A549 (cell line): ENCODE data around the gene FAM20B. TPM values are rescaled to one million over a fixed set of nuclear protein-coding genes. Genes with fewer than 3 reads are reported as not detected.
A peak's percentile ranks its signal among the peaks of the same experiment; 100 is the strongest.

ENCODE experiments used
- ATAC-seq, 2 experiments: fragments of 200-7000 bp in 1 of 2; fragments of >200 bp in 1 of 2; cut with Nextera tagmentation in 1 of 2; cut with Tn5 transposase in 1 of 2; 3 replicates each; pipeline versions ENCODE4 v1.8.0 to v1.9.1; 2018 to 2020; ENCODE audit warnings: mild to moderate bottlenecking in 1 of 2, moderate library complexity in 1 of 2
- CTCF ChIA-PET: fragments of 300-600 bp; sonication (Branson Sonifier 250); formaldehyde crosslinking; extraction: SDS; loops from one replicate; lab custom pipeline; 2021; ENCODE audit warnings: antibody characterized with exemption, inconsistent platforms; lab: Yijun Ruan, JAX
- POLR2A ChIA-PET: fragments of 350-600 bp; formaldehyde crosslinking; extraction: SDS; loops from one replicate; lab custom pipeline; 2021; ENCODE audit warnings: antibody characterized with exemption, inconsistent platforms; lab: Yijun Ruan, JAX
- DNase-seq, 2 experiments: peaks; one replicate each; pipeline versions ENCODE4 v3.0.0 to v3.0.0-alpha.2; 2011 to 2016; ENCODE audit warnings: low read depth in 1 of 2, low spot score in 1 of 2
- FAIRE-seq: peaks from 2 replicates; lab custom pipeline; 2011; peaks lifted over from hg19 to GRCh38; lab: Jason Lieb, UNC
- H3K27ac ChIP-seq, 2 experiments: fragments of >200 bp; sonication (Bioruptor Twin); formaldehyde crosslinking; 3 replicates each; pipeline ENCODE4 v1.5.1; 2016 to 2017
- H3K4me1 ChIP-seq: fragments of >200 bp; sonication (Bioruptor Twin); formaldehyde crosslinking; 3 replicates; pipeline ENCODE4 v1.6.1; 2016
- H3K4me2 ChIP-seq: fragments of >200 bp; sonication (Bioruptor Twin); formaldehyde crosslinking; 3 replicates; pipeline ENCODE4 v1.6.1; 2016
- H3K4me3 ChIP-seq: fragments of >200 bp; sonication (Bioruptor Twin); formaldehyde crosslinking; 3 replicates; pipeline ENCODE4 v1.5.1; 2016
- H3K9me3 ChIP-seq: fragments of >200 bp; sonication (Bioruptor Twin); formaldehyde crosslinking; 3 replicates; pipeline ENCODE4 v1.6.1; 2016
- BCL3 ChIP-seq: fragments of >200 bp; sonication (Bioruptor Twin); formaldehyde crosslinking; IDR thresholded peaks from 3 replicates; pipeline ENCODE4 v1.6.1; 2016
- CBX2 ChIP-seq: fragments of 200-600 bp; sonication (generic); IDR thresholded peaks from 2 replicates; pipeline ENCODE4 v1.6.1; 2016; ENCODE audit warnings: low read depth, mild to moderate bottlenecking, borderline replicate concordance
- CEBPB ChIP-seq, 2 experiments: fragments of >200 bp in 1 of 2; sonication (Bioruptor Twin) in 1 of 2; formaldehyde crosslinking in 1 of 2; IDR thresholded peaks; 2 replicates each; pipeline ENCODE4 v1.6.1; 2012 to 2016
- CHD2 ChIP-seq: fragments of 150-350 bp; IDR thresholded peaks from 2 replicates; pipeline ENCODE4 v1.6.1; 2014; ENCODE audit warnings: low read length; ENCODE audit not compliant: partially characterized antibody
- CTCF ChIP-seq: fragments of >200 bp; sonication (Bioruptor Twin); formaldehyde crosslinking; IDR thresholded peaks from 3 replicates; pipeline ENCODE4 v1.5.1; 2016
- EHF ChIP-seq: fragments of 250-450 bp; sonication (Bioruptor Pico); IDR thresholded peaks from 2 replicates; pipeline ENCODE4 v1.5.0; 2020; ENCODE audit warnings: mild to moderate bottlenecking
- EHMT2 ChIP-seq: fragments of 200-600 bp; sonication (generic); IDR thresholded peaks from 2 replicates; pipeline ENCODE4 v1.6.1; 2016; ENCODE audit warnings: antibody characterized with exemption, low read depth, mild to moderate bottlenecking, moderate library complexity
- ELK1 ChIP-seq: fragments of 150-350 bp; IDR thresholded peaks from 2 replicates; pipeline ENCODE4 v1.6.1; 2014; ENCODE audit warnings: low read depth, mild to moderate bottlenecking, low read length
- EP300 ChIP-seq, 2 experiments: fragments of >200 bp; sonication (Bioruptor Twin); formaldehyde crosslinking; IDR thresholded peaks; 2 replicates in 1 of 2; 3 replicates in 1 of 2; pipeline ENCODE4 v1.6.1; 2016 to 2017
- ESRRA ChIP-seq: fragments of 150-350 bp; IDR thresholded peaks from 2 replicates; pipeline ENCODE4 v1.6.1; 2014; ENCODE audit warnings: mild to moderate bottlenecking, low read length, borderline replicate concordance
- FOSL2 ChIP-seq, 2 experiments: fragments of 450-650 bp in 1 of 2; fragments of >200 bp in 1 of 2; sonication (Bioruptor Twin) in 1 of 2; formaldehyde crosslinking; IDR thresholded peaks; 2 replicates each; pipeline versions ENCODE4 v1.5.0 to v1.6.1; 2016 to 2020; ENCODE audit warnings: mild to moderate bottlenecking in 1 of 2, moderate library complexity in 1 of 2
- FOXS1 ChIP-seq: fragments of 250-450 bp; sonication (Bioruptor Pico); IDR thresholded peaks from 2 replicates; pipeline ENCODE4 v1.5.0; 2020; ENCODE audit warnings: mild to moderate bottlenecking, moderate library complexity
- GATA3 ChIP-seq: IDR thresholded peaks from 2 replicates; pipeline ENCODE4 v1.6.1; 2012; ENCODE audit warnings: borderline replicate concordance
- HDAC2 ChIP-seq: fragments of 200-600 bp; sonication (generic); IDR thresholded peaks from 2 replicates; pipeline ENCODE4 v1.6.1; 2016
- HEYL ChIP-seq: fragments of 250-450 bp; sonication (Bioruptor Pico); IDR thresholded peaks from 2 replicates; pipeline ENCODE4 v1.8.0; 2021; ENCODE audit warnings: mild to moderate bottlenecking, moderate library complexity
- HOXB13 ChIP-seq: fragments of 250-450 bp; sonication (Bioruptor Pico); IDR thresholded peaks from 2 replicates; pipeline ENCODE4 v1.5.0; 2020; ENCODE audit warnings: low read depth, mild to moderate bottlenecking, moderate library complexity
- HOXB5 ChIP-seq: fragments of 250-450 bp; sonication (Bioruptor Pico); IDR thresholded peaks from 2 replicates; pipeline ENCODE4 v1.5.0; 2020; ENCODE audit warnings: mild to moderate bottlenecking, moderate library complexity
- JUN ChIP-seq, 2 experiments: fragments of >200 bp; sonication (Bioruptor Twin); formaldehyde crosslinking; IDR thresholded peaks; 2 replicates in 1 of 2; 3 replicates in 1 of 2; pipeline ENCODE4 v1.6.1; 2016 to 2017
- KDM1A ChIP-seq: fragments of 200-600 bp; sonication (generic); IDR thresholded peaks from 2 replicates; pipeline ENCODE4 v1.6.1; 2016; ENCODE audit warnings: low read depth, mild to moderate bottlenecking
- KDM5A ChIP-seq: fragments of 200-600 bp; sonication (generic); IDR thresholded peaks from 2 replicates; pipeline ENCODE4 v1.6.1; 2016; ENCODE audit warnings: antibody characterized with exemption, mild to moderate bottlenecking
- MAX ChIP-seq: IDR thresholded peaks from 2 replicates; pipeline ENCODE4 v1.6.1; 2012
- MAZ ChIP-seq: fragments of 150-350 bp; IDR thresholded peaks from 2 replicates; pipeline ENCODE4 v1.6.1; 2014; ENCODE audit warnings: antibody characterized with exemption, low read depth, low read length, borderline replicate concordance
- NFE2L2 ChIP-seq: fragments of 150-350 bp; conservative IDR thresholded peaks from 2 replicates; pipeline ENCODE4 v1.6.1; 2014; ENCODE audit warnings: low read length
- NR3C1 ChIP-seq: fragments of >200 bp; sonication (Bioruptor Twin); formaldehyde crosslinking; IDR thresholded peaks from 3 replicates; pipeline ENCODE4 v1.6.1; 2017
- PHF8 ChIP-seq: fragments of 200-600 bp; sonication (generic); IDR thresholded peaks from 2 replicates; pipeline ENCODE4 v1.6.1; 2016; ENCODE audit warnings: low read depth, mild to moderate bottlenecking, antibody characterized with exemption, moderate library complexity, borderline replicate concordance
- POLR2AphosphoS2 ChIP-seq: conservative IDR thresholded peaks from 2 replicates; pipeline ENCODE4 v1.6.1; 2012; ENCODE audit warnings: low read length, improper control_type of control experiment, inconsistent platforms
- RARB ChIP-seq: fragments of 250-450 bp; sonication (Bioruptor Pico); IDR thresholded peaks from 2 replicates; pipeline ENCODE4 v1.8.0; 2021; ENCODE audit warnings: mild to moderate bottlenecking, moderate library complexity
- RCOR1 ChIP-seq: fragments of 150-350 bp; IDR thresholded peaks from 2 replicates; pipeline ENCODE4 v1.6.1; 2014; ENCODE audit warnings: antibody characterized with exemption, low read length, low read depth
- REST ChIP-seq: fragments of 200-600 bp; sonication (generic); IDR thresholded peaks from 2 replicates; pipeline ENCODE4 v1.6.1; 2016; ENCODE audit warnings: antibody characterized with exemption, mild to moderate bottlenecking, moderate library complexity
- SMC3 ChIP-seq: fragments of >200 bp; sonication (Bioruptor Twin); formaldehyde crosslinking; IDR thresholded peaks from 3 replicates; pipeline ENCODE4 v1.6.1; 2018; ENCODE audit warnings: inconsistent platforms
- TFCP2L1 ChIP-seq: fragments of 250-450 bp; sonication (Bioruptor Pico); IDR thresholded peaks from 2 replicates; pipeline ENCODE4 v1.5.0; 2021; ENCODE audit warnings: mild to moderate bottlenecking
- ZFP36 ChIP-seq: fragments of 450-650 bp; IDR thresholded peaks from 2 replicates; pipeline ENCODE4 v1.6.1; 2014; ENCODE audit warnings: borderline replicate concordance; ENCODE audit not compliant: partially characterized antibody
- ZSCAN20 ChIP-seq: fragments of 250-450 bp; sonication (Bioruptor Pico); IDR thresholded peaks from 2 replicates; pipeline ENCODE4 v1.8.0; 2022; ENCODE audit warnings: mild to moderate bottlenecking, moderate library complexity
- WGBS: methylation state at CpG from one replicate; pipeline ENCODE4 v1.1.6; 2017; ENCODE audit errors: missing lambda C conversion rate; 5-methylcytosine and 5-hydroxymethylcytosine counted together
- polyA plus RNA-seq, 4 experiments: library from polyadenylated mRNA; depleted of rRNA in 3 of 4; stranded (reverse); fragments of >200 nt; fragmentation: RNase III in 1 of 4; extraction: RNeasy Plus Mini Kit Qiagen cat#74134 plus additional on column Dnase treatment in 1 of 4; gene quantifications; 2 replicates in 3 of 4; 3 replicates in 1 of 4; pipeline ENCODE4 v1.2.3, GENCODE V29; 2011 to 2017

The FAM20B gene
- polyA plus RNA-seq, 2 of the 4 experiments (the other 2 are of a cell fraction): 24.2 to 35.3 TPM

- 71% methylated on average over 8 of the region's 8 CpGs for WGBS
- Histone ChIP-seq H3K27ac (peak overlapping the region; percentile 81 to 91), H3K9me3 (peaks cover 6% of the 10 kb centered on the region; the same call in 2 of the 3 replicates), H3K4me2 (peak overlapping the region; percentile 60), H3K4me1 (peaks cover 43% of the 10 kb centered on the region), H3K4me3 (no peak overlapping the region)
- no peak for FAIRE-seq
- peak; percentile 38 to 62; a peak in 4 of 6 replicates for ATAC-seq
- CTCF ChIA-PET: interaction anchor here (1.3 to 3.7 kb wide), 3 partner anchors 17 to 58 kb away, joined by 3 to 16 read pairs (median 3); no protein-coding TSS in a partner anchor
- POLR2A ChIA-PET: no interaction called here
- peak in 1 of 2 experiments; percentile 61 for DNase-seq
- TF ChIP-seq PHF8: no peak
- no peak for TF ChIP-seq MAZ
- TF ChIP-seq JUN (IDR thresholded peaks at IDR 0.05): no peak
- TF ChIP-seq SMC3: no peak
- no peak for TF ChIP-seq POLR2AphosphoS2
- TF ChIP-seq ELK1: no peak
- TF ChIP-seq NR3C1: no peak
- no peak for TF ChIP-seq HOXB5 (CRISPR knock-in tag)
- TF ChIP-seq CHD2: no peak
- TF ChIP-seq BCL3: no peak
- no peak for TF ChIP-seq EHMT2
- no peak for TF ChIP-seq REST
- peak; percentile 19 to 27; a peak in 2 of 4 replicates for TF ChIP-seq CEBPB (IDR thresholded peaks at IDR 0.05)
- no peak; the same call in 1 of the 2 replicates for TF ChIP-seq HEYL (CRISPR knock-in tag)
- no peak for TF ChIP-seq HDAC2
- 0 out of 5 replicates have a peak, but pooled peaks of 1 of the 2 experiments have one; percentile 0 for TF ChIP-seq EP300 (IDR thresholded peaks at IDR 0.05)
- no peak for TF ChIP-seq TFCP2L1 (CRISPR knock-in tag)
- no peak for TF ChIP-seq NFE2L2
- no peak for TF ChIP-seq CBX2
- TF ChIP-seq RCOR1: no peak
- no peak for TF ChIP-seq HOXB13 (CRISPR knock-in tag)
- TF ChIP-seq FOSL2 (IDR thresholded peaks at IDR 0.05): no peak
- peak; percentile 75 for TF ChIP-seq FOSL2 (CRISPR knock-in tag; IDR thresholded peaks at IDR 0.05)
- no peak for TF ChIP-seq KDM1A
- no peak for TF ChIP-seq ZSCAN20 (CRISPR knock-in tag)
- TF ChIP-seq CTCF: no peak
- no peak for TF ChIP-seq RARB
- no peak for TF ChIP-seq GATA3
- TF ChIP-seq ESRRA: no peak
- no peak for TF ChIP-seq KDM5A
- no peak for TF ChIP-seq FOXS1 (CRISPR knock-in tag)
- no peak for TF ChIP-seq MAX
- no peak for TF ChIP-seq ZFP36
- 0 out of 2 replicates have a peak, but pooled peaks have one; percentile 13 for TF ChIP-seq EHF (CRISPR knock-in tag)
Measured at GRCh38 chr1:179061360-179062282, 35.9 kb downstream of the FAM20B start.
